ENCODE measurements around the gene BARHL1.

The BARHL1 gene

DNA sequence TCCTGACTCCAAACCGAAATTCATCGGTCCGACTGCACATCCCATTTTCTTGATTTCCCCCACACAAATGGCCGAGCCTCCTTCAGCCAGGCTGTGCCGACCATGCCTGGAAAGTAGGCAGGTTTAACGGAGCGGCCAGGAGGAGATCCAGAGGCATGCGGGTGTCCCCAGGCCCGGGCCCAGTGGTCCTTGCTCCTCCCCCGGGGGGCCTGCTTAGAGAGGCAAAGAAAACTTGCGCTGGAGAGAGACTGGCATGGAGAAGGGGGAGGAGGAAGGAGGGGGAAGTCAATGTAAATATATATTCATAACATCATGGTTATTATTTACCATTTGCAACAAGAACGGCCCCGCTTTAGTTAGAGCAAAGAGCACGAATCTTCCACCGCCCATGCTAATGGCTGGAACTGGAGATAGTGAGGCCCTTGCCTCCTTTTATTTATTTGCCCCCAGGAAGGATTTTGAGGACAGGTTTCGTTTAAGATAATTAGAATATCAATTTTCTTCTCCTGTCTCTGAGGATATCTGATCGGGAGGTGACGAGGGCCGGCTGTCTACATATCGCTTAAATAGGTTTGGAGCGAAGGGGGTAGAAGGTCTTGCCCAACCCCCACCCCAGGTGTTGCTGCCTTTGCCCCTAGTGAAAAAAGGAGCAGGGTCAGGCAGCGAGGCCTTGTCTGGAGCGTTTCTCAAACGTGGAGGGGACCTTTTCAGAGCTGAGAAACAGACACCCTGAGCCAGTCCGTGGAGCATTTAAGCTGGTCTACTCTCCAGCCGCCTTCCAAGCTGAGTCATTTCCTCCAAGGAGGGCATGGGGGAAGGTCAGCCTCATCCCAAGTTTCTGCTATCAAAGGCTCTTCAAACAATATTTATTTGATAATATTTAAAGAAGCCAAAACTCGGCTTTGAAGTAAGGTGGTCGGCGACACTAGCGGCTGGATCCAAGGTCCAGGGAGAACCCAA is 2.5 kb downstream of the BARHL1 start:
- ATAC-seq (replicated peaks; ENCODE audit: extremely low read depth, poor library complexity, severe bottlenecking) (no peak), DNase-seq (ENCODE audit: low spot score in 2 of 2) (no peak)
- Mint-ChIP-seq H3K36me3 (ENCODE audit: insufficient read depth) (peaks cover 16% of the 10 kb centered on the region), H3K9me3 (no peaks in the 10 kb centered on the region), H3K27me3 (peaks cover 85% of the 10 kb centered on the region), H3K4me3 (no peak overlapping the region), H3K4me1 (peaks cover 19% of the 10 kb centered on the region), H3K27ac (ENCODE audit: low read depth) (no peak overlapping the region)

DNA sequence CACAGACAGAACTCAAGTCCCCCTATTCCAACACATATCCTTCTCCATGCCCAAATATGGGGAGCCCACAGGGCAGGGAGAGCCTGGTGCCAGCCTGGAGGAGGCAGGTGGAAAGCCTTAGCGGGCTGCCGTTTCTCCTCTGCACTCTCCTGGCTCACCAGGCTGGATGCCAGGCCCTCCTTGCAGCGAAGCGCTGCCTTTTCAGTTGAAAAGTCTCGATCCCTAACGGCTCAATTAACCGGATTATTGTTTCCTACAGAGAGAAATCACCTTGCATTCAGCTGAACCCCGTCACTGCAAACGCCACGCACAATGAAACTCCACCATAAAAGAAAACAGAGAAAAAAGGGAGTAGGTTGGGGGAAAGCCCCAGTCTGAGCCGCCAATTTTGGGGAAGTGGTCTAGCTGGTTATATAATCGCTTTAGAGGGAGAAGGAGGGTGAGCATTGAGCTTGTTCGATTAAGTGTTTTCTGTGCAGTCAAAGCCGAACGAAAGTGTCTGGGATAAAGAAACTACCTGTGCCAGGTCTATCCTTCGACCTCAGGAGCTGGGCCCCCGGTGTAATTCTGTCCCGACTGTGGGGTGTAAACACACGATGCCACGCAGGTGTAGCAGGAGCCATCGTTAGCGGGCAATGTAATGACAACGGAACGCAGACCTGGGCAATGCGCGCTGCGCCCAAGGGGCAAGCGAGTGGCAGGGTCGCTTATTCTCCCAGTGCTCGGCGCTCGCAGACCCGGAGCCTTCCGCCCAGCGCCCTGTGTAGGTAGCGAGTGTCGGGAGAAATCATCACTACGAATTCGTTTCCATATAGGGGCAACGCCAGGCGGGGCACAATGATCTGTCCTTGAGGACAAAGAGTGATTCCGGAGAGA is 3.8 kb downstream of the BARHL1 start:
- Mint-ChIP-seq H3K9me3 (no peaks in the 10 kb centered on the region), H3K4me3 (no peak overlapping the region), H3K4me1 (peaks cover 26% of the 10 kb centered on the region), H3K36me3 (ENCODE audit: insufficient read depth) (peaks cover 16% of the 10 kb centered on the region), H3K27ac (ENCODE audit: low read depth) (peak overlapping the region; percentile 64), H3K27me3 (peaks cover 94% of the 10 kb centered on the region)
- no peak for DNase-seq (ENCODE audit: low spot score in 2 of 2)
- no peak for ATAC-seq (replicated peaks; ENCODE audit: extremely low read depth, poor library complexity, severe bottlenecking)

DNA sequence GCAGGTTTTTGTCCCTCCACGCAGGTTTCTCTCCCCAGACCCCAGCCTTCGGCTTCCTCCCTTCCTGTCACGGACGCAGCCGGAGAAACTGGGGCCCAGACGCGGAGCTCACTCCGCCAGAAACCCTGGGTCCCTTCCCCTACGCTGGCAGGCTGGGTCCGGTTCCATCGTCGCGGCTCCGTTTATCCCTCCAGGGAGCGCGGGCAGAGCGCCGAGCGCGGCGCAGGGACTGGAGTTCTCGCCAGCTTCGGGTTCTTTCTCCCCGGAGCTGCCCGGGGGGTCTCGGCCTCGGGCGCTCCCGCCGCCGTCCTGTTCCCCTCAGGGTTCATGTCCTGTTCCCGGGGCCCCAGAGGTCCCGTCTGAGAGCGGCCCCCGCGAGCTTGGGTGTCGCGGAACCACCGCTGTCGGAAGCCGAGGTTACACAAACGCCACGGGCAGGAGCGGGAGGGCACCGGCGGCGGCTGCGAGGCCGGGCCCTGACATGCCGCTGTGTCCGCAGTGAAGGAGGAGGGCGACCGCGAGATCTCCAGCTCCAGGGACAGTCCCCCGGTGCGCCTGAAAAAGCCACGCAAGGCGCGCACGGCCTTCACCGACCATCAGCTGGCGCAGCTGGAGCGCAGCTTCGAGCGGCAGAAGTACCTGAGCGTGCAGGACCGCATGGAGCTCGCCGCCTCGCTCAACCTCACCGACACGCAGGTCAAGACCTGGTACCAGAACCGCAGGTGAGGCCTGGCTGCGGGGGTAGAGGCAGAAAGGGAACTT is 4.6 kb downstream of the BARHL1 start:
- Mint-ChIP-seq H3K27me3 (peaks cover 94% of the 10 kb centered on the region), H3K36me3 (ENCODE audit: insufficient read depth) (peaks cover 10% of the 10 kb centered on the region), H3K9me3 (no peaks in the 10 kb centered on the region), H3K27ac (ENCODE audit: low read depth) (peak overlapping the region; percentile 64), H3K4me1 (peaks cover 24% of the 10 kb centered on the region), H3K4me3 (no peak overlapping the region)
- no peak for DNase-seq (ENCODE audit: low spot score in 2 of 2)
- ATAC-seq (replicated peaks; ENCODE audit: extremely low read depth, poor library complexity, severe bottlenecking): no peak

GRCh38 chr9:132587592-132587955 is 5.2 kb downstream of the BARHL1 start:
- DNase-seq (ENCODE audit: low spot score in 2 of 2): no peak
- ATAC-seq (replicated peaks; ENCODE audit: extremely low read depth, poor library complexity, severe bottlenecking): no peak
- Mint-ChIP-seq H3K9me3 (no peaks in the 10 kb centered on the region), H3K36me3 (ENCODE audit: insufficient read depth) (peaks cover 8% of the 10 kb centered on the region), H3K27me3 (peaks cover 97% of the 10 kb centered on the region), H3K4me1 (peaks cover 24% of the 10 kb centered on the region), H3K4me3 (no peak overlapping the region), H3K27ac (ENCODE audit: low read depth) (no peak overlapping the region)

GRCh38 chr9:132588098-132588497 is 5.7 kb downstream of the BARHL1 start:
- Mint-ChIP-seq H3K27ac (ENCODE audit: low read depth) (no peak overlapping the region), H3K27me3 (peaks cover 98% of the 10 kb centered on the region), H3K4me1 (peaks cover 24% of the 10 kb centered on the region), H3K4me3 (no peak overlapping the region), H3K36me3 (ENCODE audit: insufficient read depth) (peaks cover 8% of the 10 kb centered on the region), H3K9me3 (no peaks in the 10 kb centered on the region)
- DNase-seq (ENCODE audit: low spot score in 2 of 2) (no peak), ATAC-seq (replicated peaks; ENCODE audit: extremely low read depth, poor library complexity, severe bottlenecking) (no peak)

GRCh38 chr9:132588501-132589147 is 6.2 kb downstream of the BARHL1 start:
- Mint-ChIP-seq H3K9me3 (no peaks in the 10 kb centered on the region), H3K27me3 (peaks cover 98% of the 10 kb centered on the region), H3K4me1 (peaks cover 24% of the 10 kb centered on the region), H3K4me3 (no peak overlapping the region), H3K27ac (ENCODE audit: low read depth) (no peak overlapping the region), H3K36me3 (ENCODE audit: insufficient read depth) (peaks cover 5% of the 10 kb centered on the region)
- ATAC-seq (replicated peaks; ENCODE audit: extremely low read depth, poor library complexity, severe bottlenecking) (no peak), DNase-seq (ENCODE audit: low spot score in 2 of 2) (no peak)

GRCh38 chr9:132589148-132590036 is 7.0 kb downstream of the BARHL1 start:
- Mint-ChIP-seq H3K27ac (ENCODE audit: low read depth) (no peak overlapping the region), H3K4me1 (peaks cover 24% of the 10 kb centered on the region), H3K9me3 (no peaks in the 10 kb centered on the region), H3K4me3 (no peak overlapping the region), H3K36me3 (ENCODE audit: insufficient read depth) (peaks cover 7% of the 10 kb centered on the region), H3K27me3 (peaks cover 92% of the 10 kb centered on the region)
- DNase-seq (ENCODE audit: low spot score in 2 of 2) (no peak), ATAC-seq (replicated peaks; ENCODE audit: extremely low read depth, poor library complexity, severe bottlenecking) (no peak)

GRCh38 chr9:132590037-132590317 is 7.6 kb downstream of the BARHL1 start:
- peaks cover 92% of the 10 kb centered on the region for H3K27me3 Mint-ChIP-seq
- no peak for DNase-seq (ENCODE audit: low spot score in 2 of 2)
- no peak for ATAC-seq (replicated peaks; ENCODE audit: extremely low read depth, poor library complexity, severe bottlenecking)
- peaks cover 24% of the 10 kb centered on the region for H3K4me1 Mint-ChIP-seq
- no peaks in the 10 kb centered on the region for H3K9me3 Mint-ChIP-seq
- H3K4me3 Mint-ChIP-seq: peak overlapping the region; percentile 29
- H3K27ac Mint-ChIP-seq (ENCODE audit: low read depth): peak overlapping the region; percentile 62
- peaks cover 12% of the 10 kb centered on the region for H3K36me3 Mint-ChIP-seq (ENCODE audit: insufficient read depth)

GRCh38 chr9:132590318-132591182 is 8.1 kb downstream of the BARHL1 start:
- Mint-ChIP-seq H3K4me1 (peaks cover 24% of the 10 kb centered on the region), H3K4me3 (peak overlapping the region; percentile 29), H3K36me3 (ENCODE audit: insufficient read depth) (peaks cover 12% of the 10 kb centered on the region), H3K9me3 (no peaks in the 10 kb centered on the region), H3K27ac (ENCODE audit: low read depth) (peak overlapping the region; percentile 62), H3K27me3 (peaks cover 87% of the 10 kb centered on the region)
- ATAC-seq (replicated peaks; ENCODE audit: extremely low read depth, poor library complexity, severe bottlenecking) (no peak), DNase-seq (ENCODE audit: low spot score in 2 of 2) (no peak)

GRCh38 chr9:132591244-132591643 is 8.8 kb downstream of the BARHL1 start:
- DNase-seq (ENCODE audit: low spot score in 2 of 2) (no peak), ATAC-seq (replicated peaks; ENCODE audit: extremely low read depth, poor library complexity, severe bottlenecking) (no peak)
- H3K9me3 Mint-ChIP-seq: no peaks in the 10 kb centered on the region
- no peak overlapping the region for H3K4me3 Mint-ChIP-seq
- peaks cover 22% of the 10 kb centered on the region for H3K4me1 Mint-ChIP-seq
- H3K36me3 Mint-ChIP-seq (ENCODE audit: insufficient read depth): peaks cover 16% of the 10 kb centered on the region
- no peak overlapping the region for H3K27ac Mint-ChIP-seq (ENCODE audit: low read depth)
- peaks cover 85% of the 10 kb centered on the region for H3K27me3 Mint-ChIP-seq
